ENCODE results near the gene TBCCD1.
"Not testable (repeated sequence)": the region's sequence is repeated elsewhere in the genome, so short reads cannot be mapped to it uniquely, and the experiment has no call there.

The TBCCD1 gene

DNA sequence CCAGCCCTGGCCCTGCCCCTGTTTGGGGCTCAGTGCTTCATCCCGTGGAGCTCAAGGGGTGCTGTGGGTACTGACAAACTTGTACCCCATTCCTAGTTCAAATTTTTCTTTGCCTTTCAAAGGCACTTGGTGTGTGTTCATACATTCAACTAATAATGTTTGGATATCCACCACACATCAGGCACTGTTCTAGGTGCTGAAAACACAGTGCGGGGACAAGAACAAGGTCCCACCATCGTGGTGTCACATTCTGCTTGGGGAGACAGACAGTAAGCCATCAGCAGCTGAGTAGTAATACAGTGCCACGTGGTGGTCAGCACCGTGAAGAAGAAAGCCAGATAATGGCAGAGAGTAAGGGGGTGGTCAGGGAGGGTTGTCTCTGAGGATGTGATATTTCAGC is 55.4 kb downstream of the TBCCD1 start:
- Histone ChIP-seq H3K9me3 (replicated peaks in 1 of 11) (peaks cover 4 to 8% (median 5%) of the 10 kb centered on the region in 11 experiments), H3K27me3 (no peaks in the 10 kb centered on the region), H4K20me1 (no peaks in the 10 kb centered on the region), H3K4me2 (no peak overlapping the region), H3K4me3 (no peak overlapping the region), H3K9ac (no peak overlapping the region), H3K4me1 (peaks cover 8 to 37% (median 23%) of the 10 kb centered on the region in 10 experiments; a peak in 18 of 20 replicates), H3K27ac (no peak overlapping the region), H3K36me3 (no peaks in the 10 kb centered on the region; a peak in 1 of 22 replicates)
- TF ChIP-seq Cebpa-rat (IDR thresholded peaks at IDR 0.05) = no peak

DNA sequence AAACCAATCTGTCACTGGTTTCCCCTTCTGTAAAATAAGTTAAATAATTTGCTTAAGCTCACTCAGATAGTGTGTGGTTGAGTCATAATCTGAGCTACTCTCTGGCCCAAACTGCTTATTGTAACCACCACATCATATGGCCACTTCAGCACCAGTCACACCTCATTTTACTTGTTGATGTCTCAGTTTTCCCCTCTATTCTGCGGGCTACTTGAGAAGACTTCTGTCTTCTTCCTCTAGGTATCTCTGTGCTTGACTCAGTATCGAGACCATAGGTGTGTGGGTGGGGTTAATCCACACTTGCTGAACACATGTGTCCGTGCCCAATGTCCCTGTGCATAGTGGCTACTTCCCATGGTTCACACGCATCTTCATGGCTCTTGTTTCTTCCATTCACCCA is 55.9 kb downstream of the TBCCD1 start:
- TF ChIP-seq Cebpa-rat (IDR thresholded peaks at IDR 0.05) = no peak
- no peaks in the 10 kb centered on the region for H3K27me3 ChIP-seq
- no peak overlapping the region for H3K9ac ChIP-seq

DNA sequence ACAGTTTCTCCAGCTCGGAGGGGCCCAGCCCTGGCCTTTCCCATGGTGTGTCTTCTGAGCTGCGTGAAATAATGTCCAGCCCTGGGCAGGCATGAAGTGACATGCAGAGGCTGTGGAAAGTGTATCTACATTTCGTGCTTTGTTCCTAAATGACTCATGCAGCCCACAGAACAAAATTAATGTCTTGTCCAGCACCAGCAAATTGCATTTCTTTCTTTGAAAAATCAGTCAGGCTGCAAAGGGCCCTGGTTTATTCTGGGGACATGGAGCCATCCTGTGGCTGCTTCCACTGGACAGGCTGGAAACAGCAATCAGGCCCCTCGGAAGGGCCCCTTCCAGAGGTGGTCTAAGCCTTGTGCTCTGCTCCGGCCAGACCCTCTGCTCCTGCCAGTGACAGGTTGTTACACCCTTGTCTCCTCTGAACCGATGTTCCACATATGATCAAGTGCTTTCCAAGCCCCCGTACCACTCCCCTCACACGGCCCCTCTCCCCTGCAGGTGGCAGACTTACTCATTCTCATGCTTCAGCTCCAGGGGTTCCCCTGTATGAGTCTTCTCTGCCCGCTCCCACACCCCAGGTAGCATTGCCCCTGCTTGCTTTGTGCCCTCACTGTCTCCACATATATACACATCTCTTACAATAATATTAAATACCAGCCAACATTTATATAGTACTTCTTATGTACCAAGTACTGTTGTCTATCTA is 56.6 kb downstream of the TBCCD1 start:
- Histone ChIP-seq H3K9me3 (replicated peaks in 1 of 11) (no peaks in the 10 kb centered on the region), H3K4me1 (peaks cover 8 to 25% (median 18%) of the 10 kb centered on the region in 10 experiments; a peak in 18 of 20 replicates), H3K27me3 (no peaks in the 10 kb centered on the region), H3K4me2 (no peak overlapping the region), H3K36me3 (no peaks in the 10 kb centered on the region), H3K4me3 (no peak overlapping the region), H3K27ac (no peak overlapping the region), H4K20me1 (no peaks in the 10 kb centered on the region), H3K9ac (no peak overlapping the region)
- TF ChIP-seq Cebpa-rat (IDR thresholded peaks at IDR 0.05) = no peak

More for the DNA sequence above, 55.9 kb downstream of the TBCCD1 start:
- H4K20me1 ChIP-seq = no peaks in the 10 kb centered on the region
- peaks cover 8 to 32% (median 23%) of the 10 kb centered on the region in 10 experiments; a peak in 18 of 20 replicates for H3K4me1 ChIP-seq
- H3K27ac ChIP-seq = no peak overlapping the region
- no peaks in the 10 kb centered on the region for H3K36me3 ChIP-seq
- H3K9me3 ChIP-seq (replicated peaks in 1 of 11) = peaks cover 0 to 4% (median under 1%) of the 10 kb centered on the region in 11 experiments; a peak in 10 of 22 replicates
- H3K4me3 ChIP-seq = no peak overlapping the region
- no peak overlapping the region for H3K4me2 ChIP-seq

DNA sequence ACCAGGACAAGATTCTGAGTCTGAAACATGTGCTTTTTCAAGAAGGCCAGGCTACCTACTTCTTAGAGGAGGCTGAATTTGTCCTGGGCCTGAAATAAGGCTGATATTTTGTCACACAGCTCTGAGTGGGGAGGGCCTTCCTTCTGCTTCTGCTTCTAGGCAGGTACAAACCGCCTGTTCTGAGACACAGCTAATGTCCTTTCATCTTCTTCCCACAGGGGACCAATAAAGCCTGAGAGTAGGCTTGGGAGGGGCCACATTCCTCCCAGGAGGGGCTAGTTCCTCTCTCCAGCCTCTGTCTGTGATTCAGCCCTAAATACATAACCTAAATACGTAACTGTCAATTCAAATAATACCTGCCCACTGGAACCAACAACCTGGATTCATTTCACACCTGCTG is 57.7 kb downstream of the TBCCD1 start:
- Histone ChIP-seq H4K20me1 (no peaks in the 10 kb centered on the region), H3K27me3 (no peaks in the 10 kb centered on the region)

DNA sequence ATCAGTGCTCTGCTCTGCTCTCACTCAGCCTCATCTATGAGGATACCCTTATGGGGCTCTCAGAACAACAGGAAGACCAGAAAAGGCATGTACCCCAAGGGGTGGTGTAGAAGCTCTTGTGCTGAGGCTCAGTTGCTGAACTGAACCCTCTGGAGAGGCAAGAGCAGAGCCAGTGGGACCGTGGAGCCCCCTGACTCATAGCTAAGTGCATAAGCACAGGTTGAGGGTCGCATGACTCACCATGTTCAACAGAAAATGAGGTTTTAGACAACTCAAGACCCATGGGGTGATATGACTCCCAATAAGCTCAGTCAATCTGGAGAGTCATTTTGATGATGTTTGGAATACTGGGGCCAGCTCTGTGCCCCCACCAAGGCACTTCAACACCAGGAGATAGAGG is 60.3 kb downstream of the TBCCD1 start:
- Histone ChIP-seq H3K27me3 (no peaks in the 10 kb centered on the region), H3K36me3 (no peaks in the 10 kb centered on the region), H3K4me2 (no peak overlapping the region), H4K20me1 (no peaks in the 10 kb centered on the region), H3K9me3 (replicated peaks in 1 of 11) (no peaks in the 10 kb centered on the region), H3K9ac (no peak overlapping the region), H3K27ac (no peak overlapping the region), H3K4me3 (no peak overlapping the region), H3K4me1 (peaks cover 0 to 17% (median 6%) of the 10 kb centered on the region in 10 experiments; a peak in 11 of 20 replicates)
- no peak for TF ChIP-seq Cebpa-rat (IDR thresholded peaks at IDR 0.05)

More for the DNA sequence above, 57.7 kb downstream of the TBCCD1 start:
- no peaks in the 10 kb centered on the region for H3K9me3 ChIP-seq (replicated peaks in 1 of 11)
- H3K4me2 ChIP-seq = peak overlapping the region in 7 of 11 experiments; percentile 2 to 48 (median 28); a peak in 9 of 22 replicates
- no peak overlapping the region for H3K4me3 ChIP-seq
- peaks cover 0 to 14% (median 7%) of the 10 kb centered on the region in 10 experiments; a peak in 13 of 20 replicates for H3K4me1 ChIP-seq
- no peak overlapping the region for H3K9ac ChIP-seq
- TF ChIP-seq Cebpa-rat (IDR thresholded peaks at IDR 0.05) = no peak
- H3K36me3 ChIP-seq = no peaks in the 10 kb centered on the region
- no peak overlapping the region for H3K27ac ChIP-seq

DNA sequence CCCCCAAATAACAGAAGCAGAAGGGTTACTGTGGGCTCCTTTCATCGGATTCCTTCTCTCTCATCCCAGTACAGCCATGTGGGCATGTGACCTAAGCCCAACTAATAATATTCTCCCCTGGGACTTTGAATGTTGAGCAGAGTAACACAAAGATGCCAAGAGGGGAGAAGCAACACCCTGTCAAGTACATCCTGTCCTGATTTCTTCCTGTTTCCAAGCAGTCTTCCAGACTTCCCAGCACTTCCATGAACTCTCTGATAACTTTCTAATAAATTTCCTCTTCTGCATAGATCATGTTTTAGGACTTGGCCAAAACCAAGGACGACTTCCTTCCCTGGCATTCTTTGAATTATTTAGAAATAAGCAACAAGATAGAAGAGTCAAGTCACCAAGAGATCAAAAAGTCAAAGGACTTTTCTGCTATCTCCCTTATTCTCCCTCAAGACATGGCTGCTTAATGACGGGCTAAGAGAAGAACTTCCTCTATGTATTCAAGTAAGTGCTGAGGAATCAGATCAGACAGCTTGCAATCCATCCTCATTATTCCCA is 60.9 kb downstream of the TBCCD1 start:
- Histone ChIP-seq H3K36me3 (no peaks in the 10 kb centered on the region), H3K4me1 (peaks cover 0 to 17% (median 6%) of the 10 kb centered on the region in 10 experiments; a peak in 11 of 20 replicates), H3K9me3 (replicated peaks in 1 of 11) (peaks cover 0 to 4% (median 0%) of the 10 kb centered on the region in 11 experiments; a peak in 2 of 22 replicates), H3K4me2 (no peak overlapping the region), H3K27me3 (no peaks in the 10 kb centered on the region), H3K4me3 (no peak overlapping the region), H3K27ac (no peak overlapping the region), H4K20me1 (no peaks in the 10 kb centered on the region), H3K9ac (no peak overlapping the region)
- TF ChIP-seq Cebpa-rat (IDR thresholded peaks at IDR 0.05) = no peak

DNA sequence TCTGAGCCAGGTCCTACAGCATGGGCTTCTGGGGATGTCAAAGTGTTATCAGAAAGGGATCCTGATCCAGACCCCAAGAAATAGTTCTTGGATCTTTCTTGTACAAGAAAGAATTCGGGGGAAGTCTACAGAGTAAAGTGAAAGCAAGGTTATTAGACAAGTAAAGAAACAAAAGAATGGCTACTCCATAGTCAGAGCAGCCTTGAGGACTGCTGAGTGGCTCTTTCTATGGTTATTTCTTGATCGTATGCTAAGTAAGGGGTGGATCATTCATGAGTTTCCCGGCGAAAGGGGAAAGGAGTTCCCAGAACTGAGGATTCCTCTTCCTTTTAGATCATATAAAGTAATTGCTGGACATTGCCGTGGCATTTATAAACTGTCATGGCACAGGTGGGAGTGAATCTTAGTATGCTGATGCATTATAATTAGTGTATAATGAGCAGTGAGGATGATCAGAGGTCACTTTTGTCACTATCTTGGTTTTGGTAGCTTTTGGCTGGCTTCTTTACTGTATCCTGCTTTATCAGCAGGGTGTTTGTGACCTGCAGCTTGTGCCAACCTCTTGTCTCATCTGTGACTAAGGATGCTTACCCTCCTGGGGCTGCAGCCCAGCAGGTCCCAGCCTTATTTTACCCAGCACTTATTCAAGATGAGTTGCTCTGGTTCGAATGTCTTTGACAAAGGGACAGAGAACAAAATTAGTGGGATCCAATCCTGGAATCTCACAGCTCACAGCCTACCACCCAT is 64.0 kb downstream of the TBCCD1 start:
- Histone ChIP-seq H3K4me2 (peak overlapping the region in 4 of 11 experiments; percentile 0 to 32 (median 16); a peak in 5 of 22 replicates), H3K4me3 (no peak overlapping the region), H3K36me3 (no peaks in the 10 kb centered on the region), H3K27ac (no peak overlapping the region), H3K4me1 (0 out of 20 replicates have a peak, but pooled peaks cover 0 to 5% (median 0%) of the 10 kb centered on the region in 10 experiments), H4K20me1 (no peaks in the 10 kb centered on the region), H3K9ac (no peak overlapping the region), H3K9me3 (replicated peaks in 1 of 11) (peaks cover 5 to 18% (median 11%) of the 10 kb centered on the region in 11 experiments; a peak in 18 of 22 replicates), H3K27me3 (no peaks in the 10 kb centered on the region)
- TF ChIP-seq Cebpa-rat (IDR thresholded peaks at IDR 0.05) = no peak

DNA sequence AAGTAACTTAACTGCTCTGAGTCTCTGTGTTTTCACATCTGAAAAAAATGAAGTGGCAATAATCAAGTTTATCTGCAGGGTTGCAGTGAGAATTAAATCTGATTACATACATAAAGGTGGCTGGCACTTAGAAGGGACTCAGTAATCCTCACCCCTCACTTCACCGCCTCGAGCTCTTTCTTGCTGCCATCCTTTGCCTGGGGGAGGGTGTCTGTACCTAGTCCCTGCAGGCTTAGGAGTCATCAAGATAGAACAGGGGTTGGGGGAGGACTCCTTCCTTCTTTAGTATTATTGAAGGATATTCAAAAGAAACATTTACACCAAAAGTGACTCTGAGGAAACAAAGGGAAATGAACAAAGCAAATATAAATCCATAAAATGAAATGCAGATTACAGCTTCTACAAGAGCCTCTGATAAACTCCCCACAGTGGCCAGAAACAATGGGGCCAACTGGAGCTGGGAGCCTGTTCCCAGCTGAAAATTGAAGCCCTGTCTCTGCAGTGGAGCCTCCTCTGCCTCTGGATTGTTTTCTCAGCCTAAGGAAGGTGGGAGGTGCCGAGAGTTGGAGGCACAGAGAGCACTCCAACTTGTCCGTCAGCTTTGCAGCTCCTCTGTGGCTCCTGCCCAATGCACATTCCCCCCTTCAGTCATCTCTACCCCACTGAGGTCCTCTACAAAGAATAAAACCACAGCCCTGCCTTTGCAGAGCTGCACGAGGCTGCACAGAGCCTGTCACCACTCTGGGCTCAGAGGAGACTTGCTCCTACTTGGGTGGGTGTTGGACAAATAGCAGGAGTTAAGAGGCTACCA is 64.8 kb downstream of the TBCCD1 start:
- Histone ChIP-seq H3K9ac (no peak overlapping the region), H3K4me3 (no peak overlapping the region), H3K36me3 (no peaks in the 10 kb centered on the region), H3K4me1 (0 out of 20 replicates have a peak, but pooled peaks cover 0 to 5% (median 0%) of the 10 kb centered on the region in 10 experiments), H3K9me3 (replicated peaks in 1 of 11) (peaks cover 5 to 24% (median 16%) of the 10 kb centered on the region in 11 experiments; a peak in 18 of 22 replicates), H3K27ac (no peak overlapping the region), H4K20me1 (no peaks in the 10 kb centered on the region), H3K4me2 (peak overlapping the region in 4 of 11 experiments; percentile 0 to 32 (median 16); a peak in 5 of 22 replicates), H3K27me3 (no peaks in the 10 kb centered on the region)
- no peak for TF ChIP-seq Cebpa-rat (IDR thresholded peaks at IDR 0.05)

DNA sequence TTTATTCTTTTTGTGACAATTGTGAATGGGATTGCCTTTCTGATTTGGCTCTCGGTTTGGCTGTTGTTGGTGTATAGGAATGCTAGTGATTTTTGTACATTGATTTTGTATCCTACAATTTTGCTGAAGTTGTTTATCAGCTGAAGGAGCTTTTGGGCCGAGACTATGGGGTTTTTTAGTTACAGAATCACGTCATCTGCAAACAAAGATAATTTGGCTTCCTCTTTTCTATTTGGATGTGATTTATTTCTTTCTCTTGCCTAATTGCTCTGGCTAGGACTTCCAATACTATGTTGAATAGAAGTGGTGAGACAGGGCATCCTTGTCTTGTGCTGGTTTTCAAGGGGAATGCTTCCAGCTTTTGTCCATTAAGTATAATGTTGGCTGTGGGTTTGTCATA is 67.2 kb downstream of the TBCCD1 start:
- H3K4me2 ChIP-seq, H3K4me3 ChIP-seq, H3K4me1 ChIP-seq, H3K36me3 ChIP-seq, H3K27ac ChIP-seq, H3K9ac ChIP-seq, H3K27me3 ChIP-seq, H4K20me1 ChIP-seq: not testable (repeated sequence)
- H3K9me3 ChIP-seq (replicated peaks in 1 of 11) = peaks cover 5 to 24% (median 16%) of the 10 kb centered on the region in 11 experiments; a peak in 18 of 22 replicates

DNA sequence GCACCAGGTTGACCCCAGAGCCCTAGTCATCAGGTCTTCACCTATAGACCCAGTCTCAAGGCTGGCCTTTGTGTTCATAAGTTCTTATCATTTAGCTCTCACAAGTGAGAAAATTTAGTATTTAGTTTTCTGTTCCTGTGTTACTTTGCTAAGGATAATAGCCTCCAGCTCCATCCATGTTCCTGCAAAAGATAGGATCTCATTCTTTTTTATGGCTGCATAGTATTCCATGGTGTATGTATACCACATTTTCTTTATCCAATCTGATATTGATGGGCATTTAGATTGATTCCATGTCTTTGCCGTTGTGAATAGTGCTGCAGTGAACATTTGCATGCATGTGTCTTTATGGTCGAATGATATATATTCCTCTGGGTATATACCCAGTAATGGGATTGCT is 69.1 kb downstream of the TBCCD1 start:
- not testable (repeated sequence) for H4K20me1 ChIP-seq, H3K27ac ChIP-seq, H3K36me3 ChIP-seq, H3K4me3 ChIP-seq, H3K9ac ChIP-seq, H3K27me3 ChIP-seq, H3K4me2 ChIP-seq, H3K4me1 ChIP-seq
- H3K9me3 ChIP-seq (replicated peaks in 1 of 11) = peaks cover 5 to 24% (median 16%) of the 10 kb centered on the region in 11 experiments; a peak in 18 of 22 replicates
